Kidney (tissue), 14 donors: ENCODE measurements around the gene HSD17B8. TPM values are rescaled to one million over a fixed set of nuclear protein-coding genes. Genes with fewer than 3 reads are reported as not detected.
A peak's percentile ranks its signal among the peaks of the same experiment; 100 is the strongest.

Experiments
- DNase-seq, 5 donors: peaks; one replicate each; pipeline ENCODE4 v3.0.0-alpha.2; 2013 to 2020
- FAIRE-seq: peaks from 2 replicates; lab custom pipeline; 2012; peaks lifted over from hg19 to GRCh38; lab: Jason Lieb, UNC
- H3K27ac ChIP-seq, 2 donors: one replicate each; pipeline ENCODE4 v1.7.0; 2013; ENCODE audit warnings: low read depth in 2 of 2, low read length in 2 of 2, inconsistent platforms in 1 of 2
- H3K27me3 ChIP-seq: one replicate; pipeline ENCODE4 v1.7.1; 2013; ENCODE audit warnings: low read length, inconsistent platforms; ENCODE audit not compliant: control insufficient read depth, insufficient read depth
- H3K36me3 ChIP-seq, 3 donors: one replicate each; pipeline versions ENCODE4 v1.7.0 to v1.7.1; 2013; ENCODE audit warnings: low read length in 3 of 3, control low read depth in 1 of 3, inconsistent platforms in 1 of 3; ENCODE audit not compliant: insufficient read depth in 3 of 3, control insufficient read depth in 2 of 3
- H3K4me1 ChIP-seq, 3 donors: one replicate each; pipeline versions ENCODE4 v1.7.0 to v1.7.1; 2013; ENCODE audit warnings: low read length in 3 of 3, inconsistent platforms in 1 of 3, low read depth in 1 of 3; ENCODE audit not compliant: control insufficient read depth in 2 of 3, insufficient read depth in 2 of 3
- H3K4me3 ChIP-seq, 3 donors: one replicate each; pipeline versions ENCODE4 v1.7.0 to v1.8.1; 2013; ENCODE audit warnings: low read length in 3 of 3, control low read depth in 1 of 3, inconsistent platforms in 1 of 3
- H3K9ac ChIP-seq, 3 donors: one replicate each; pipeline versions ENCODE4 v1.7.0 to v1.7.1; 2013; ENCODE audit warnings: low read length in 3 of 3, control low read depth in 1 of 3, inconsistent platforms in 1 of 3
- H3K9me3 ChIP-seq, 3 donors: one replicate each; pipeline versions ENCODE4 v1.7.0 to v1.7.1; 2013; ENCODE audit warnings: low read length in 3 of 3, control low read depth in 1 of 3, inconsistent platforms in 1 of 3; ENCODE audit not compliant: control insufficient read depth in 2 of 3, insufficient read depth in 1 of 3
- CTCF ChIP-seq: IDR thresholded peaks from 3 replicates; pipeline ENCODE4 v1.5.1; 2012; ENCODE audit warnings: mild to moderate bottlenecking, moderate library complexity, borderline replicate concordance; ENCODE audit not compliant: insufficient read depth; ENCODE audit errors: extremely low read depth
- intact Hi-C: fragments of 100-400 bp; cut with DNase I; formaldehyde crosslinking; loops from one replicate; pipeline ENCODE4 v1.11.1; 2022
- polyA plus RNA-seq: library from polyadenylated mRNA; stranded (reverse); fragments of 350-450 nt; fragmentation: Illumina TruSeq; extraction: RNeasy Lipid Tissue Mini Kit (QIAGEN cat#74804); gene quantifications from one replicate; pipeline ENCODE4 v1.2.3, GENCODE V29; 2014; ENCODE audit warnings: low read depth, low replicate concordance; ENCODE audit not compliant: insufficient read depth
- total RNA-seq: library from RNA; stranded (reverse); fragmentation: NEBNext Ultra II Directional; extraction: Animal tissue kit (Norgen Biotek cat#: 25700); gene quantifications from one replicate; pipeline ENCODE4 v1.2.1, GENCODE V29; 2021
- donor health status: control.
- donor health status: control.
- donor health status: control.
- donor health status: control.
- donor health status: control.
- donor health status: DM: yes; HTN: yes; CAD: no.
- donor health status: Normal renal cell carcinoma (clear cell type).

The HSD17B8 gene
- total and polyA plus RNA-seq, 2 donors from 2014 or later = 26.6 to 83.0 TPM

- Histone ChIP-seq H3K9ac (no peak overlapping the region), H3K36me3 (peaks cover 11 to 31% (median 19%) of the 10 kb centered on the region in 3 donors), H3K4me1 (peaks cover 5 to 35% (median 19%) of the 10 kb centered on the region in 3 donors), H3K4me3 (no peak overlapping the region), H3K9me3 (no peaks in the 10 kb centered on the region), H3K27me3 (no peaks in the 10 kb centered on the region), H3K27ac (no peak overlapping the region)
- intact Hi-C loops = no loop called here
- no peak for FAIRE-seq
- peak in 1 of 5 donors; percentile 55 for DNase-seq
- no peak for TF ChIP-seq CTCF
Observed at GRCh38 chr6:33206027-33206863, 1.8 kb downstream of the HSD17B8 start.

- no peak for FAIRE-seq
- H3K27ac ChIP-seq = no peak overlapping the region
- H3K27me3 ChIP-seq = no peaks in the 10 kb centered on the region
- DNase-seq = peak in 4 of 5 donors; percentile 36 to 80 (median 64)
- H3K9ac ChIP-seq = peak overlapping the region in 1 of 3 donors; percentile 100
- intact Hi-C loops = no loop called here
- no peaks in the 10 kb centered on the region for H3K9me3 ChIP-seq
- peak overlapping the region in 2 of 3 donors; percentile 31 to 94 for H3K4me3 ChIP-seq
- H3K4me1 ChIP-seq = peaks cover 3 to 27% (median 16%) of the 10 kb centered on the region in 3 donors
- TF ChIP-seq CTCF = no peak
- peaks cover 9 to 34% (median 19%) of the 10 kb centered on the region in 3 donors for H3K36me3 ChIP-seq
Observed at GRCh38 chr6:33206864-33207551, 2.6 kb downstream of the HSD17B8 start.

DNA sequence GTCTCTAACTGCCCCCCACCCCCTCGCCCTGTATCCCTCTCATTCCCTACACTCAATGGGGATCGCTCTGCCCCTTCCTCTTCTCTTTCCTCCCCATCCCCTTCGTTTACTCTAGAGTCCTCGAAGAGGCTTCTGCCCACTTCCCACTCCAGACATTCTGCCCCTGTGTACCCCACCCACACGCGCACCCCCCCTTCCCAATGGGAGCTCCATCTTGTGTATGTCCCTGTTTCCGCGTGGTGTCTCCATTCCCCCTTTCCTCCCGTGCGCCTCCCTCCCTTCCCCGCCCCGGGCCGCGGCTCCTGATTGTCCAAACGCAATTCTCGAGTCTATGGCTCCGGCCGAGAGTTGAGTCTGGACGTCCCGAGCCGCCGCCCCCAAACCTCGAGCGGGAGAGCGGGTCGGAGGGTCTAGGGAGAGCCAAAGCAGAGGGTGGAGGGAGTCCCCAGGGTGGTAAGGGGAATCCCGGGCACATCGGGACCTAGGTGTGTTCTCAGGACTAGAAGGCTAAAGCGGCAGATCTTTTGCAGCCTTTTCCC lies 3.2 kb downstream of the HSD17B8 start:
- Histone ChIP-seq H3K27ac (peak overlapping the region; percentile 84 to 91), H3K9me3 (no peaks in the 10 kb centered on the region), H3K27me3 (no peaks in the 10 kb centered on the region), H3K4me1 (peaks cover 3 to 22% (median 13%) of the 10 kb centered on the region in 3 donors), H3K9ac (peak overlapping the region; percentile 79 to 100 (median 95)), H3K36me3 (peaks cover 4 to 31% (median 13%) of the 10 kb centered on the region in 3 donors), H3K4me3 (peak overlapping the region; percentile 80 to 94 (median 88))
- intact Hi-C loops = no loop called here
- DNase-seq = peak; percentile 64 to 87 (median 86)
- no peak for TF ChIP-seq CTCF
- no peak for FAIRE-seq
